ENCODE measurements around the gene ITIH4. TPM values are rescaled to one million over a fixed set of nuclear protein-coding genes. Genes with fewer than 3 reads are reported as not detected.

ITIH4 gene
- total RNA-seq, 1 donor from 2014 or later: 9.8 TPM

DNA sequence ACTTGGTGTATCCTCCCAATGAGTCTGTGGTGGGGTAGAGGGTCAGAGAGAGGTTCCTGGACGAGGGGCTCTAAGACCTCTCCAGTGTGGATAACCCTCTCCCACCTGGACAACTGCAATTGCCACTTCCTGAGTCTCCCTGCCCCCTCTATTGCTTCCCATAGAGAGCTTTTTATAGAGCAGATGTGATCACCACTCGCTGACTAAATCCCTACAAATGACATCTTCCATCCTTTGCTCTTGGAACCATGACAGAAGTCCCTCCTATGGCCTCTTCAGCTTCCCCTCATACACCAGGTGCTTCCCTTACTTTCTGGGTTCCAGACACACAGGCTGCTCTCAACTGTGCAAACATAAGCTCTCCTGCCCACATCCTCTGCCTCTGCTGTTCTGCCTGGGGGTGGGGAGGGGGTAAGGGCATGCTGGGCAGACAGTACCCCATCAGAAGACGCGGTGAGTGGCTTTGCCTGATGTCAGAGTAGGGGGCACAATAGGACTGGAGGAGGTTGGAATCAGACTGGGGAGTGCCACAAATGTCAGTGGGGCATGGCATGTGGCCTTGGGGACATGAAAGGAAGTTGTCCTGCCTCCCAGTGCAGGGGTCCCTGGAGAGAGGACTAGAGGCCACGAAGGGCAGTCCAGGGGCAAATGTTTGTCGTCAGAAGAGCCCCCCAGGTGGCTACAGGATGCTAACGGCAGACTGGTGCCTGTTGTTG, 20.7 kb downstream of the ITIH4 start:
- Histone ChIP-seq H3K4me3 (no peak overlapping the region), H3K27ac (no peak overlapping the region), H3K27me3 (no peaks in the 10 kb centered on the region), H3K4me1 (no peaks in the 10 kb centered on the region), H3K36me3 (no peaks in the 10 kb centered on the region), H3K9me3 (no peaks in the 10 kb centered on the region)
- DNase-seq (ENCODE audit: low spot score in 2 of 2): no peak
- TF ChIP-seq, protein P1, sequence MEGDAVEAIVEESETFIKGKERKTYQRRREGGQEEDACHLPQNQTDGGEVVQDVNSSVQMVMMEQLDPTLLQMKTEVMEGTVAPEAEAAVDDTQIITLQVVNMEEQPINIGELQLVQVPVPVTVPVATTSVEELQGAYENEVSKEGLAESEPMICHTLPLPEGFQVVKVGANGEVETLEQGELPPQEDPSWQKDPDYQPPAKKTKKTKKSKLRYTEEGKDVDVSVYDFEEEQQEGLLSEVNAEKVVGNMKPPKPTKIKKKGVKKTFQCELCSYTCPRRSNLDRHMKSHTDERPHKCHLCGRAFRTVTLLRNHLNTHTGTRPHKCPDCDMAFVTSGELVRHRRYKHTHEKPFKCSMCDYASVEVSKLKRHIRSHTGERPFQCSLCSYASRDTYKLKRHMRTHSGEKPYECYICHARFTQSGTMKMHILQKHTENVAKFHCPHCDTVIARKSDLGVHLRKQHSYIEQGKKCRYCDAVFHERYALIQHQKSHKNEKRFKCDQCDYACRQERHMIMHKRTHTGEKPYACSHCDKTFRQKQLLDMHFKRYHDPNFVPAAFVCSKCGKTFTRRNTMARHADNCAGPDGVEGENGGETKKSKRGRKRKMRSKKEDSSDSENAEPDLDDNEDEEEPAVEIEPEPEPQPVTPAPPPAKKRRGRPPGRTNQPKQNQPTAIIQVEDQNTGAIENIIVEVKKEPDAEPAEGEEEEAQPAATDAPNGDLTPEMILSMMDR (IDR thresholded peaks at IDR 0.05): no peak
- intact Hi-C loops (cut with DNase I): no loop called here

- Histone ChIP-seq H3K36me3 (no peaks in the 10 kb centered on the region), H3K4me1 (no peaks in the 10 kb centered on the region), H3K27me3 (no peaks in the 10 kb centered on the region), H3K4me3 (no peak overlapping the region), H3K9me3 (no peaks in the 10 kb centered on the region), H3K27ac (no peak overlapping the region)
- intact Hi-C loops (cut with DNase I): no loop called here
- TF ChIP-seq, protein P1 (IDR thresholded peaks at IDR 0.05): no peak
- no peak for DNase-seq (ENCODE audit: low spot score in 2 of 2)
These were observed 21.3 kb downstream of the ITIH4 start for GRCh38 chr3:52809149-52809548.

DNA sequence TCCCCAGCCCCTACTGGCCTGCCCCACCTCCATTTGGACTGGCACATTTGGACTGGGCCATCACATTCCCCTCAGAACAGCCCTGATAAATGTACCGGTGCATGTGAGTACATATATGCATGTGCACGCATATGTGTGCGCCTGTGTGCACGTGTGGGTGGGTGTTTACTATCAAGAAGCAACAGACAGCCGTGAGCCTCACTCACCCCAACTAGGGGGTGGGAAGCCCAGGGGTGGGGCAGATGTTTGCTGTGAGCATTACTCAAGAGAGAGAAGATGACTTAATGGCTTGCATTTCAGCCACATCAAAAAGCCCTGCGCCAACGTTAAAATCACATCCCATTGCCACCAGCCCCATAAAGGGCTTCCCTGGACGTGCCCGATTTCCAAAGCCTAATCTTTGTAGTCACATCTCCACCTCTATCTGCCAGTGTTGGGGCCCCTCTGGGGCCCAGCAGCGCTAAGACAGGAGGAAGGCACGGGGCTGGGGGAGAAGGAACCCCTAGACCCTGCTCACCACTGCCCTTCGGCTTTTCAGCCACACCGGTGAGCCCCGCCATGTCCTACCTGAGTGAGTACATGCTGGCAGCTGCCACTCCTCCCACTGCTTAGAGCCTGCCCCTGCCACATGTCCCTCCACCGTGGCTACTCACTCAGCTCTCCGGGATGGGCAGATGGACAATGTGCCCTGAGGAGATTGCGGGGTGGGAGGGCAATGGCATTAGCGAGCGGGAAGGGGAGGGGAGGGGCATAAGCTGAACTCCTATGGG, 25.0 kb downstream of the ITIH4 start:
- DNase-seq (ENCODE audit: low spot score in 2 of 2): no peak
- no peak overlapping the region for H3K4me3 ChIP-seq
- H3K4me1 ChIP-seq: peaks cover 0 to 2% of the 10 kb centered on the region in 2 donors
- no peaks in the 10 kb centered on the region for H3K27me3 ChIP-seq
- H3K9me3 ChIP-seq: no peaks in the 10 kb centered on the region
- intact Hi-C loops (cut with DNase I): no loop called here
- no peak overlapping the region for H3K27ac ChIP-seq
- H3K36me3 ChIP-seq: no peaks in the 10 kb centered on the region
- TF ChIP-seq, protein P1 (IDR thresholded peaks at IDR 0.05): no peak

GRCh38 chr3:52801839-52802238, 28.6 kb downstream of the ITIH4 start:
- Histone ChIP-seq H3K9me3 (no peaks in the 10 kb centered on the region), H3K27me3 (no peaks in the 10 kb centered on the region), H3K4me3 (no peak overlapping the region), H3K4me1 (peaks cover 0 to 2% of the 10 kb centered on the region in 2 donors), H3K27ac (no peak overlapping the region), H3K36me3 (no peaks in the 10 kb centered on the region)
- intact Hi-C loops (cut with DNase I): no loop called here
- no peak for DNase-seq (ENCODE audit: low spot score in 2 of 2)
- TF ChIP-seq, protein P1 (IDR thresholded peaks at IDR 0.05): no peak

- Histone ChIP-seq H3K4me1 (peaks cover 0 to 2% of the 10 kb centered on the region in 2 donors), H3K4me3 (no peak overlapping the region), H3K27ac (no peak overlapping the region), H3K9me3 (no peaks in the 10 kb centered on the region), H3K27me3 (no peaks in the 10 kb centered on the region), H3K36me3 (no peaks in the 10 kb centered on the region)
- no peak for DNase-seq (ENCODE audit: low spot score in 2 of 2)
- TF ChIP-seq, protein P1 (IDR thresholded peaks at IDR 0.05): no peak
- intact Hi-C loops (cut with DNase I): no loop called here
These were observed 30.4 kb downstream of the ITIH4 start for GRCh38 chr3:52800079-52800478.
